ENCODE results near the gene PDCL3.

Gene PDCL3

GRCh38 chr2:100611079-100612029, 48.6 kb downstream of the PDCL3 start:
- in situ Hi-C loops (cut with HindIII; ENCODE audit: low sequenced_read_pairs) = no loop called here

- in situ Hi-C loops (cut with HindIII; ENCODE audit: low sequenced_read_pairs) = no loop called here
Observed at GRCh38 chr2:100612388-100613000, 49.7 kb downstream of the PDCL3 start.

GRCh38 chr2:100613719-100614118, 50.9 kb downstream of the PDCL3 start:
- in situ Hi-C loops (cut with HindIII; ENCODE audit: low sequenced_read_pairs) = no loop called here

- in situ Hi-C loops (cut with HindIII; ENCODE audit: low sequenced_read_pairs) = no loop called here
Observed at GRCh38 chr2:100614455-100615000, 51.7 kb downstream of the PDCL3 start.

GRCh38 chr2:100615471-100615870, 52.7 kb downstream of the PDCL3 start:
- in situ Hi-C loops (cut with HindIII; ENCODE audit: low sequenced_read_pairs) = no loop called here

- in situ Hi-C loops (cut with HindIII; ENCODE audit: low sequenced_read_pairs) = no loop called here
Observed at GRCh38 chr2:100615886-100616285, 53.1 kb downstream of the PDCL3 start.

GRCh38 chr2:100616841-100617390, 54.1 kb downstream of the PDCL3 start:
- in situ Hi-C loops (cut with HindIII; ENCODE audit: low sequenced_read_pairs) = no loop called here

GRCh38 chr2:100619951-100620350, 57.2 kb downstream of the PDCL3 start:
- in situ Hi-C loops (cut with HindIII; ENCODE audit: low sequenced_read_pairs) = no loop called here

- in situ Hi-C loops (cut with HindIII; ENCODE audit: low sequenced_read_pairs) = no loop called here
Observed at GRCh38 chr2:100620481-100620880, 57.7 kb downstream of the PDCL3 start.

- in situ Hi-C loops (cut with HindIII; ENCODE audit: low sequenced_read_pairs) = no loop called here
Observed at GRCh38 chr2:100621371-100621951, 58.7 kb downstream of the PDCL3 start.

- in situ Hi-C loops (cut with HindIII; ENCODE audit: low sequenced_read_pairs) = no loop called here
Observed at GRCh38 chr2:100623033-100623715, 60.4 kb downstream of the PDCL3 start.

- in situ Hi-C loops (cut with HindIII; ENCODE audit: low sequenced_read_pairs) = no loop called here
Observed at GRCh38 chr2:100623930-100624329, 61.1 kb downstream of the PDCL3 start.

GRCh38 chr2:100624536-100624935, 61.7 kb downstream of the PDCL3 start:
- in situ Hi-C loops (cut with HindIII; ENCODE audit: low sequenced_read_pairs) = no loop called here

- in situ Hi-C loops (cut with HindIII; ENCODE audit: low sequenced_read_pairs) = no loop called here
Observed at GRCh38 chr2:100625717-100626116, 62.9 kb downstream of the PDCL3 start.

Data from endothelial cell of hepatic sinusoid (primary cell).